Activated CD4-positive, alpha-beta T cell treated with anti-CD3 and anti-CD28 coated beads, Interleukin-2, amount 10 ng/mL, durations not matched to agents 24 days and 14 days (primary cell): ENCODE data around the gene ZBTB2. TPM values are rescaled to one million over a fixed set of nuclear protein-coding genes. Genes with fewer than 3 reads are reported as not detected.
"Not testable (repeated sequence)": the region's sequence is repeated elsewhere in the genome, so short reads cannot be mapped to it uniquely, and the experiment has no call there.

Experiments used
- DNase-seq: peaks from one replicate; pipeline ENCODE4 v3.0.0; 2022
- H3K27ac Mint-ChIP-seq: one replicate; pipeline ENCODE4 v1.8.0; 2022; ENCODE audit warnings: mild to moderate bottlenecking, mixed read lengths
- H3K27me3 Mint-ChIP-seq: one replicate; pipeline ENCODE4 v1.8.0; 2022; ENCODE audit warnings: mixed read lengths
- H3K36me3 Mint-ChIP-seq: one replicate; pipeline ENCODE4 v1.8.0; 2022; ENCODE audit warnings: low read depth, mild to moderate bottlenecking, mixed read lengths
- H3K4me1 Mint-ChIP-seq: one replicate; pipeline ENCODE4 v1.8.0; 2021; ENCODE audit warnings: mixed read lengths
- H3K4me3 Mint-ChIP-seq: one replicate; pipeline ENCODE4 v1.8.0; 2022; ENCODE audit warnings: mild to moderate bottlenecking, moderate library complexity, mixed read lengths
- H3K9me3 Mint-ChIP-seq: one replicate; pipeline ENCODE4 v1.8.0; 2021; ENCODE audit warnings: mixed read lengths
- intact Hi-C: fragments of 100-400 bp; cut with micrococcal nuclease; formaldehyde crosslinking; loops from one replicate; pipeline ENCODE4 v1.15.1; 2023
- total RNA-seq: library from RNA; stranded (reverse); gene quantifications from 2 replicates; pipeline ENCODE4 v1.2.3, GENCODE V29; 2022

Gene ZBTB2
- total RNA-seq, 1 donor from 2014 or later, result 21.4 TPM

- DNase-seq, result peak; percentile 72
- Mint-ChIP-seq H3K4me3 (peak overlapping the region; percentile 79), H3K4me1 (peaks cover 17% of the 10 kb centered on the region), H3K27ac (no peak overlapping the region), H3K36me3 (no peaks in the 10 kb centered on the region), H3K9me3 (no peaks in the 10 kb centered on the region), H3K27me3 (peaks cover 43% of the 10 kb centered on the region)
- intact Hi-C loops, result loop anchor here (2.0 to 10.0 kb wide), 2 partner anchors 85 to 511 kb away; no protein-coding TSS in a partner anchor
These were observed 66.0 kb downstream of the ZBTB2 start for GRCh38 chr6:151325075-151326050.

DNA sequence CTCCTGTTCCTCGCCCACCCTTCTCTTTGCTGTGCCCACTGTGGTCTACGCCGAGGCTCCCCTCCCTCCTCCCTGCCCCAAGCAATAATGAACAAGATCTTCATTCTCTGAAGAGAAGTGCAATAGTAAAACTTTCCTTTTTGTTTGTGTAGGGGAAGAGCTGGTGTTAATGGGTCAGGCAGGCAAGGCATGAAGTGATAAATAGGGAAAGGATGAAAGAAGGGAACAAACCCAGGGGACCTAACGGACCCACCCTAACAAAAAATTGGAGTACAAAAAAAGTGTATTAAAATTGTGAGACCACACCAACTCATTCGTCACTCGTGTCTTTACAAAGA lies 66.9 kb downstream of the ZBTB2 start:
- peaks cover 47% of the 10 kb centered on the region for H3K27me3 Mint-ChIP-seq
- H3K4me3 Mint-ChIP-seq, result peak overlapping the region; percentile 33
- peaks cover 17% of the 10 kb centered on the region for H3K4me1 Mint-ChIP-seq
- intact Hi-C loops, result loop anchor here (1.0 to 10.0 kb wide), 4 partner anchors 84 to 510 kb away; no protein-coding TSS in a partner anchor
- no peaks in the 10 kb centered on the region for H3K9me3 Mint-ChIP-seq
- DNase-seq, result no peak
- H3K36me3 Mint-ChIP-seq, result no peaks in the 10 kb centered on the region
- no peak overlapping the region for H3K27ac Mint-ChIP-seq

DNA sequence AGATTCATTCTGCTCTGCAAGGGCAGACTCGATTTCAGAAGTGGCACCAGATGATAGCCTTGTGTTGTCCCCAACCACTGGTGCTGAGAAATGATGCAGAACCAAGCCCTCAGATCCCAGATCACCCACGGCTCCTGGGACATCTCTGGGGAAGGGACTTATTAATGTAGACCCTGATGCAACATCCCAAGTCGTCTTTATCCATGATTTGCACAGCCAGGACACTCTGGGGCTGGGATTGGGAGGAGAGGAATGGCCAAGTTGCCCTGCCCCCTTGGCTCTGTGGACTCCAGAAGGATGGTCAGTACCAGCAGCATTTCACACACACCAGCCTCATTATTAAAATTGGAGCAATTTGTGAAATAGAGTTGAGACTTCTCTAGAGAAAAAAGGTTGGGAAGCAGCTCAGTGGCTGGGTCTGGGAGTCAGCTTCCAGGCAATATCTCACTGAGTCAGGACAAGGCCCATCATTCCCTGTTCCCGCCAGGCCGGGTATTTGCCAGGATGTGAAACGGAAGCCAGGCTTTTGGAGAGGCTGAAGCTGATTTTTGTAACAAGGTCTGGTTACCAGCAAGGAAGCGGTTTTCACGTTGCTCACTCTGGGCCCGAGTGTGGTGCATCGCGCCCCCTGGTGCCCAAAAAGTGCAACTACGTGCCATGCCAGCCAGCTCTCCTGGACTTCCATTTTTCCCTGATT lies 67.4 kb downstream of the ZBTB2 start:
- H3K9me3 Mint-ChIP-seq, result no peaks in the 10 kb centered on the region
- H3K27me3 Mint-ChIP-seq, result peaks cover 47% of the 10 kb centered on the region
- intact Hi-C loops, result loop anchor here (1.0 to 10.0 kb wide), 4 partner anchors 83 to 509 kb away; no protein-coding TSS in a partner anchor
- no peaks in the 10 kb centered on the region for H3K36me3 Mint-ChIP-seq
- peaks cover 17% of the 10 kb centered on the region for H3K4me1 Mint-ChIP-seq
- H3K4me3 Mint-ChIP-seq, result peak overlapping the region; percentile 33
- DNase-seq, result peak; percentile 92
- H3K27ac Mint-ChIP-seq, result no peak overlapping the region

- DNase-seq, result no peak
- no peak overlapping the region for H3K27ac Mint-ChIP-seq
- intact Hi-C loops, result loop anchor here (10.0 kb wide), 1 partner anchor 508 kb away; no protein-coding TSS in a partner anchor
- H3K36me3 Mint-ChIP-seq, result no peaks in the 10 kb centered on the region
- H3K27me3 Mint-ChIP-seq, result peaks cover 45% of the 10 kb centered on the region
- H3K4me3 Mint-ChIP-seq, result no peak overlapping the region
- H3K9me3 Mint-ChIP-seq, result no peaks in the 10 kb centered on the region
- H3K4me1 Mint-ChIP-seq, result peaks cover 17% of the 10 kb centered on the region
These were observed 68.8 kb downstream of the ZBTB2 start for GRCh38 chr6:151322570-151322969.

DNA sequence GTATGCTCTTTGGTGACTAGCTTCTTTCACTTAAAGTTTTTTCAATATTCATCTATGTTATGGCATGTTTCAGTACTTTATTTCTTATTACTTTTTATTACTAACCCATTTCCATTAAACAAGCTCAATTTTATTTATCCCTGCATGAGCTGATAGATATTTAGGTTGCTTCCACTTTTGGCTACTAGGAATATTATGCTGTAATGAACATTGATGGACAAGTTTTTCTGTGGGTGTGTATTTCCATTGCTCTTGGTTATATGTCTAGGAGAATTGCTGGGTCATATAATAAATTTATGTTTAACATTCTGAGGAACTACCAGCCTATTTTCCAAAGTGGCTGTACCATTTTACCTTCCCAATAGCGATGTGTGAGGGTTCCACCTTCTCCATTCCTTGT lies 69.9 kb downstream of the ZBTB2 start:
- Mint-ChIP-seq H3K4me3 (no peak overlapping the region), H3K27ac (no peak overlapping the region), H3K9me3 (peaks cover 2% of the 10 kb centered on the region), H3K36me3 (no peaks in the 10 kb centered on the region), H3K4me1 (peaks cover 17% of the 10 kb centered on the region), H3K27me3 (peaks cover 36% of the 10 kb centered on the region)
- intact Hi-C loops, result loop anchor here (10.0 kb wide), 1 partner anchor 507 kb away; no protein-coding TSS in a partner anchor
- no peak for DNase-seq

- intact Hi-C loops, result loop anchor here (10.0 kb wide), 1 partner anchor 505 kb away; no protein-coding TSS in a partner anchor
- H3K27ac Mint-ChIP-seq, result no peak overlapping the region
- peaks cover 11% of the 10 kb centered on the region for H3K4me1 Mint-ChIP-seq
- H3K36me3 Mint-ChIP-seq, result no peaks in the 10 kb centered on the region
- H3K9me3 Mint-ChIP-seq, result peaks cover 7% of the 10 kb centered on the region
- peaks cover 25% of the 10 kb centered on the region for H3K27me3 Mint-ChIP-seq
- no peak for DNase-seq
- no peak overlapping the region for H3K4me3 Mint-ChIP-seq
These were observed 71.2 kb downstream of the ZBTB2 start for GRCh38 chr6:151320140-151320539.

DNA sequence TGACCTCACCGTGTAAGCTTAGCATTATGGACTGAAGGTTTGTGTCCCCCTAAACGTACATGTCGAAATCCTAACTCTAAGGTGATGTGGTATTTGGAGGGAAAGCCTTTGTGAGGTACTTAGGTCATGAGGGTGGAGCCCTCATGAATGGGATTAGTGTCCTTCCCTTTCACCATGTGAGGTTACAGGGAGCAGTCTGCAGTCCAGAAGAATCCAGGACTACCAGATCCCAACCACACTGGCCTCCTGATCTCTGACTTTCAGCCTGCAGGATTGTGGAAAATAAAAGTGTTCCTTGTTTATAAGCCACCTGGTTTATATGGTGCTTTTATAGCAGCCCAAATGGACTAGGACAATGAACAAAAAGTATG lies 73.4 kb downstream of the ZBTB2 start:
- no peaks in the 10 kb centered on the region for H3K4me1 Mint-ChIP-seq
- no peak overlapping the region for H3K4me3 Mint-ChIP-seq
- no peak for DNase-seq
- peaks cover 13% of the 10 kb centered on the region for H3K27me3 Mint-ChIP-seq
- intact Hi-C loops, result no loop called here
- H3K36me3 Mint-ChIP-seq, result no peaks in the 10 kb centered on the region
- H3K27ac Mint-ChIP-seq, result no peak overlapping the region
- peaks cover 7% of the 10 kb centered on the region for H3K9me3 Mint-ChIP-seq

GRCh38 chr6:151317103-151317994 lies 74.0 kb downstream of the ZBTB2 start:
- no peak for DNase-seq
- Mint-ChIP-seq H3K27me3 (peaks cover 13% of the 10 kb centered on the region), H3K36me3 (no peaks in the 10 kb centered on the region), H3K4me1 (no peaks in the 10 kb centered on the region), H3K4me3 (no peak overlapping the region), H3K27ac (no peak overlapping the region), H3K9me3 (peaks cover 7% of the 10 kb centered on the region)
- intact Hi-C loops, result no loop called here

- H3K4me1 Mint-ChIP-seq, DNase-seq, H3K27ac Mint-ChIP-seq, H3K36me3 Mint-ChIP-seq, H3K9me3 Mint-ChIP-seq, intact Hi-C loops, H3K4me3 Mint-ChIP-seq: not testable (repeated sequence)
- peaks cover 12% of the 10 kb centered on the region for H3K27me3 Mint-ChIP-seq
These were observed 75.7 kb downstream of the ZBTB2 start for GRCh38 chr6:151315661-151316060.

Other genes starting within 250 kb of the ZBTB2 start
- 1.0 and 1.1 TPM in 2 replicates for gene AKAP12, start 151.6 kb downstream of the ZBTB2 start, total RNA-seq
- gene RMND1, start 60.6 kb upstream of the ZBTB2 start, total RNA-seq, result 22.2 and 22.9 TPM in 2 replicates
- gene CCDC170, start 102.5 kb upstream of the ZBTB2 start, total RNA-seq, result not detected in 2 replicates